ENCODE measurements around the gene PROM2. TPM values are rescaled to one million over a fixed set of nuclear protein-coding genes. Genes with fewer than 3 reads are reported as not detected.

The PROM2 gene
- total and polyA plus RNA-seq, 2 experiments from 2014 or later: 2.1 to 2.2 TPM

DNA sequence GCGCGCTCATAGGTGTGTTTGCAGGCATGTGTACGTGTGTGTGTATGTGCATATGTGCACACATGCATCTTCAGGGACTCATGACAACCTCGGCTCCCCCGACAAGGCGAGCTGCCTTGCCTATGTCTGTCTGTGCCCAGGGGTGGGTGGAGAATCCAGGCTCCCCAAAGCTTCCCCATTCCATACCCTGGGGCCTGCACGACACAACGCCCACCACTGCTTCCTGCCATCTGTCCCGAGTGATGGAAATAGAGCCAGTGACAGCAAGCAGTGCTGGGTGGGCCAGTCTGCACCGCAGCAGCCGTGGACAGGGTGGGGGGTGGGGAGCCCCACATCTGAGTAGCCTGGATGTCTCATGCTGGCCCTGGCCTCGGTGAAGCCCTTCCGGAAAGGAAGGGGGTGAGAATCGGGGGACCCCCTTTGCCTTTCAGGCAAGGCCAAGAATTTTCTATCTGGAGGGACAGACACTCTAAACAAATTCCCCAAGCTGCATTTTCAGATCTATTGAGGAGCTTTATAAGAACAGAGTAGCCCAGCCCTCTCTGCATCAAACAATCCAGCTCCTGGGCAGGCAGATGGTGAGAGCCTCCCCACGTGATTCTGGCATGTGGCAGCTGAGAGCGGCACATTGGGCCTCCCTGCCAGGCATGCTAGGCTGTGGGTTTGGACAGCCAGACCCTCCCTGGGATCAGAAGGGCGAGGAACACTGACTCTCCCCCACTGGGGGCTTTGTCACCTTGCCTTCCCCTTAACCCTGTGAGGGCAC is 27.8 kb downstream of the PROM2 start:
- peaks cover 15% of the 10 kb centered on the region for H3K4me1 Mint-ChIP-seq
- no peaks in the 10 kb centered on the region for H3K9me3 Mint-ChIP-seq
- H3K27ac Mint-ChIP-seq: no peak overlapping the region

More for the DNA sequence above, 27.8 kb downstream of the PROM2 start:
- Mint-ChIP-seq H3K27me3 (ENCODE audit: insufficient read depth, low read depth, poor library complexity) (peaks cover 13% of the 10 kb centered on the region), H3K4me3 (no peak overlapping the region), H3K36me3 (ENCODE audit: low read depth) (no peaks in the 10 kb centered on the region)
- Histone ChIP-seq H3K4me2 (no peak overlapping the region), H3K27ac (ENCODE audit: low read depth) (no peak overlapping the region), H3K79me2 (replicated peaks; ENCODE audit: insufficient read depth) (no peaks in the 10 kb centered on the region), H3K4me1 (ENCODE audit: insufficient read depth) (peaks cover 5% of the 10 kb centered on the region; the same call in 1 of the 2 replicates), H3K9me2 (ENCODE audit: insufficient read depth) (no peaks in the 10 kb centered on the region), H2AFZ (no peak overlapping the region), H3F3A (replicated peaks; ENCODE audit: low read depth) (no peaks in the 10 kb centered on the region), H3K4me3 (no peak overlapping the region), H3K27me3 (ENCODE audit: insufficient read depth) (no peaks in the 10 kb centered on the region), H3K36me3 (ENCODE audit: insufficient read depth) (no peaks in the 10 kb centered on the region), H4K20me1 (replicated peaks; ENCODE audit: insufficient read depth) (no peaks in the 10 kb centered on the region)
- TF ChIP-seq, protein P1, sequence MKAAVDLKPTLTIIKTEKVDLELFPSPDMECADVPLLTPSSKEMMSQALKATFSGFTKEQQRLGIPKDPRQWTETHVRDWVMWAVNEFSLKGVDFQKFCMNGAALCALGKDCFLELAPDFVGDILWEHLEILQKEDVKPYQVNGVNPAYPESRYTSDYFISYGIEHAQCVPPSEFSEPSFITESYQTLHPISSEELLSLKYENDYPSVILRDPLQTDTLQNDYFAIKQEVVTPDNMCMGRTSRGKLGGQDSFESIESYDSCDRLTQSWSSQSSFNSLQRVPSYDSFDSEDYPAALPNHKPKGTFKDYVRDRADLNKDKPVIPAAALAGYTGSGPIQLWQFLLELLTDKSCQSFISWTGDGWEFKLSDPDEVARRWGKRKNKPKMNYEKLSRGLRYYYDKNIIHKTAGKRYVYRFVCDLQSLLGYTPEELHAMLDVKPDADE (IDR thresholded peaks at IDR 0.05): no peak
- TF ChIP-seq ZNF114 (CRISPR knock-in tag; IDR thresholded peaks at IDR 0.05) (no peak), ZNF462 (CRISPR knock-in tag; IDR thresholded peaks at IDR 0.05) (no peak), EZH2 (IDR thresholded peaks at IDR 0.05; ENCODE audit: low read depth, unreplicated experiment) (no peak), CTCF (conservative IDR thresholded peaks at IDR 0.05; ENCODE audit: low read depth in 2 of 2) (no peak)
- TF ChIP-seq, protein P2, sequence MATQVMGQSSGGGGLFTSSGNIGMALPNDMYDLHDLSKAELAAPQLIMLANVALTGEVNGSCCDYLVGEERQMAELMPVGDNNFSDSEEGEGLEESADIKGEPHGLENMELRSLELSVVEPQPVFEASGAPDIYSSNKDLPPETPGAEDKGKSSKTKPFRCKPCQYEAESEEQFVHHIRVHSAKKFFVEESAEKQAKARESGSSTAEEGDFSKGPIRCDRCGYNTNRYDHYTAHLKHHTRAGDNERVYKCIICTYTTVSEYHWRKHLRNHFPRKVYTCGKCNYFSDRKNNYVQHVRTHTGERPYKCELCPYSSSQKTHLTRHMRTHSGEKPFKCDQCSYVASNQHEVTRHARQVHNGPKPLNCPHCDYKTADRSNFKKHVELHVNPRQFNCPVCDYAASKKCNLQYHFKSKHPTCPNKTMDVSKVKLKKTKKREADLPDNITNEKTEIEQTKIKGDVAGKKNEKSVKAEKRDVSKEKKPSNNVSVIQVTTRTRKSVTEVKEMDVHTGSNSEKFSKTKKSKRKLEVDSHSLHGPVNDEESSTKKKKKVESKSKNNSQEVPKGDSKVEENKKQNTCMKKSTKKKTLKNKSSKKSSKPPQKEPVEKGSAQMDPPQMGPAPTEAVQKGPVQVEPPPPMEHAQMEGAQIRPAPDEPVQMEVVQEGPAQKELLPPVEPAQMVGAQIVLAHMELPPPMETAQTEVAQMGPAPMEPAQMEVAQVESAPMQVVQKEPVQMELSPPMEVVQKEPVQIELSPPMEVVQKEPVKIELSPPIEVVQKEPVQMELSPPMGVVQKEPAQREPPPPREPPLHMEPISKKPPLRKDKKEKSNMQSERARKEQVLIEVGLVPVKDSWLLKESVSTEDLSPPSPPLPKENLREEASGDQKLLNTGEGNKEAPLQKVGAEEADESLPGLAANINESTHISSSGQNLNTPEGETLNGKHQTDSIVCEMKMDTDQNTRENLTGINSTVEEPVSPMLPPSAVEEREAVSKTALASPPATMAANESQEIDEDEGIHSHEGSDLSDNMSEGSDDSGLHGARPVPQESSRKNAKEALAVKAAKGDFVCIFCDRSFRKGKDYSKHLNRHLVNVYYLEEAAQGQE (IDR thresholded peaks at IDR 0.05; ENCODE audit: unreplicated experiment): no peak
- no peak for ATAC-seq
- no peak for DNase-seq (ENCODE audit: low spot score)

All from GM23338 (cell line).